ENCODE measurements around the gene LTBP2.
"Not testable (repeated sequence)": the region's sequence is repeated elsewhere in the genome, so short reads cannot be mapped to it uniquely, and the experiment has no call there.

Gene LTBP2

DNA sequence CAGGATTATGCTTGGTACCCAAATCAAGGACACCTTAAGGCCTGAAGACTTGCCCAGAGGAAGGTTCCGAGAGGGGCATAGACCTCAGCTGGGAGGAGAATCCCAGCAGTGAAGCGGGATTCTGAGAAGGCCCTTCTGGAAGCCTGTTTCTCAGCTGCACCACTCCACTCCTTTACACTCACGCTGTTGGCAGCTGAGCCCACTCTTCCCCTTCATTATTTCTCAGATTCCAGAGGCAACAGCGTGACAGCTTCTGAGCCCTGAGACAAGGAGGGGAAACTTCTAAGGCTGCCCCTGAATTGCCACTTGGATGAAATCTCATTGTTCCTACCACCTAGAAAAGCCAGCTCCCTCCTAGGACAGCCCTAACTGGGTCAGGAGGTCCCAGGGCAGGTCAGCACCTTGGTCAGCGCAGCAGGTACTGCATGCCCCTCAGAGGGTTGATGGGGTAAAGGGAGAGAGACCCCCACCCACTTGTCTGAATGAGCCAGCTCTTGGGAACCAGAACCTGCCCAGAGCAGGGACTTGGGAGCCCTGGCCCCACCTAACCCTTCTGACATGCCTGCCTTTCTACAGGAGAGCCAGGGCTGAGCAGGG lies 64.6 kb downstream of the LTBP2 start:
- no peak for DNase-seq

DNA sequence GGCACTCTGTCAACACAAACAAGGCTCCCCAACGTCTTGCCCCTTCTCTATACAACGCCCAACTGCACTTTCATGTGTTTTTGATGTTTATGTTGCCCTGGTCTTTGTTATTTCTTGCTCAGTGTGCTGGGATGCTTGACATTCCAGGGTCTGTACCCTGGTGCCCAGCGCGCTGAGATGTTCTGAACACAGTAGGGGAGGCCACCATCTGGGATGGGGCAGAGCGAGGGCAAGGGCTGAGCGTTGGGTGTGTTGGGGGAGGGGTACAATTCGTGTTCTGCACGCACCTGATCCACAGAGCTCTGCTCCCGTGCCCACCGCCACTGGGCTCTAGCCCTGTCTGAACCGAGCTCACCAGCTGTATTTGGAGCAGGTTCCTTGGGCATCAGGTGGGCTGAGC lies 65.6 kb downstream of the LTBP2 start:
- DNase-seq = no peak

DNA sequence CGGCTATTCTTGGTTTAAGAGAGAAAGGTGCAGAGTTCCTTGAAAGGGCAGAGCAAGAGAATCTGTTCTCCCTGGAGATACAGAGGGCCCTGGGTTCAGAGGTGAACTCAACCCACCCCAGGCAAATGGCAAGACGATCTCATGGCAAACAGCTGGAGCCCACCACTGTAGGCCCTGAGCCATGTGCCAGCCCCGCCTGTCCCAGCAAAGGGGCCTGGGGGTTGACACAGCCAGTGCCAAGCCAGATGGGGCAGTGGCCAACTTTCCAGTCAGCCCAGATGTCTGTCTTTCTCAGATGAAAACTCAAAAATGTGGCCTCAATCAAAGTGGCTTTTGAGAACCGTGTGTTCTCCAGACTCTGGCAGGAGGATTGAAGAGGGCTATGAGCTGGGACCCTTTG lies 66.7 kb downstream of the LTBP2 start:
- no peak for DNase-seq

DNA sequence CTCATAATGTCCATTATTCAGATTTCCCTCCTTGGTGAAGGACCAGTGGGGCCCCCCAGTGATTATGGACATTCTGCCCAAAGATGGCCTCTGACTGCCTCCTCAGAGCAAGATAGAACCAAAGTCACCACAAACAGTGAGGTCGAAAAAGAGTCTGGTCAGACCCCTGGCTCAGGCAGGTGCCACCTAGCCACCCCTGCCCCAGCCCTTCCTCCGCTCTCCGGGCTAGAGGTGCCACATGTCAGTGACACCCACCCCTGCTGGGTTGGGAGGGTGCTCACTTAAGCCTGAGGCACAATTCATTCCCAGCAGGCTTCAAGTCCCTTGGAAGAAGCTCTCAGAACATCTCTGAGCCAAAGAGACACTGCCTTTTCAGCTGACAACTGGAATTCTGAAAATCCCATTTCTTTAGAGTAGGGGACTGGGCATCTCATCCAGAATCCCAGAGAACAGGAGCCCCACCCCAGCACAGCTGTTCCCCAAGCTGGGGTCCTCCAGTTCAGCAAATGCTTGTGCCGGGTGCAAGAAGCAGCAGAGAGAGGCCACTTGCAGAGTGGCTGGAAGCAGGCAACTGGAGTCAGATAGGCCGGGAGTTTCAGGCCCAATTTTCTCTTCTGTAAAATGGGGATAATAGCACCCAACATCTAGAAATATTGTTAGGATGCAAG lies 68.1 kb downstream of the LTBP2 start:
- no peak for DNase-seq

DNA sequence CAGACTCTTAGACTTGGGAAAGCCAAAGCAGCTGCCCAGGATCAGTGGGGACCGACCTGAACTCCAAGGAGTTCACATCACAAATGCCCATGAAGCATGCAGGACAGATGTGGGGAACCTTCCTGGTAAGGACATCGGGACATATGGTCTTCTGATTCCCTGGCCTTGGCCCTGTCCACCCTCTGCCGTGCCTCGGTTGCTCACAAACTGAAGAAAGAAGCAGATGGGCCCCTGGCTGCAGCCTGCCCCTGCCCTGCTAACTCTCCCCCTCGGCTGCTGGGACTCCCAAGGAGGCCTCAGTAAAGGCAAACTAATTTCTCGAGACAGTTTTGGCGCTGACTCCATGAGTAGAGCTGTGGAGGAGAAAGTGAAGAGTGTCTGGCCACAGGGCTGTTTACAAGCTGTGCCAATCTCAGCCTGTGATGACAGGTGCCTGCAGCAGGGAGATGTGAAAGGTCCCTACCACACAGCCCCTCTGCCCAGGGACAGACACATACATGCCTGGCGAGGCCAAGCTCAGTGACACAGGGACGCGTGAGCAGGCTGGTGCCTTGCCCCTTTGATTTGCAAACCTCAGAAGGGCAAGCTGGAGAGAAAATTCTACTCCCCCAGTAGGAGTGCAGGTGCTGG lies 69.9 kb downstream of the LTBP2 start:
- DNase-seq = no peak

DNA sequence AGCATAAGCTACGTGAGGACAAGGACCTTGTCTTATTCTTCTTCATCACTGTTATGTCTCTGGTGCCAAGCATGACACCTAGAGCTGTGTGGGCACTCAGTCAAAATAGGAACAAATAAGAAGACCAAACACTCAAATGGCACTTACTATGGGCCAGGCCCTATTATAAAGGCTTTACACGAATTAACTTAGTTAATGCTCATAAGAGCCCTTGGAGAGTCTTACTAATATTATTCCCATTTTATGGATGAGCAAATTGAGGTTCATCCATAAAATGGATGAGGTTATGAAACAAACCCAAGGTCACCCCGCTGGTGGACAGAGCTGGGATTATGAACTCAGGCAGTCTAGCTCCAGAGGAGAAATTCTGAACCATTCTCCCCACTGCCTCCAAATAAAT lies 70.8 kb downstream of the LTBP2 start:
- no peak for DNase-seq

DNA sequence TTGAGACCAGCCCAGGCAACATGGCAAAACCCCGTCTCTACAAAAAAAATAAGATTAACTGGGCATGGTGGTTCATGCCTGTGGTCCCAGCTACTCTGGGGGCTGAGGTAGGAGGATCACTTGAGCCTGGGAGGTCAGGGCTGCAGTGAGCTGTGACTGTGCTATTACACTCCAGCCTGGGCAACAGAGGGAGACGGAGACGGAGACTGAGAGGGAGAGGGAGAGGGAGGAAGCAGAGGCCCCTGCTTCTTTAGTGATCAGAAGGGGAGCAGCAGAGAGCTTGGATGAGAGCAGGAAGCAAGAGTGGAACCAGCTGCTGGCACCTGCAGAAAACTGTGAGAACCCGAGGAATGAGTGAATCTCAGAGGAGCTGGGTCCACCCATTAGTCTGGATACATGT lies 72.5 kb downstream of the LTBP2 start:
- no peak for DNase-seq

DNA sequence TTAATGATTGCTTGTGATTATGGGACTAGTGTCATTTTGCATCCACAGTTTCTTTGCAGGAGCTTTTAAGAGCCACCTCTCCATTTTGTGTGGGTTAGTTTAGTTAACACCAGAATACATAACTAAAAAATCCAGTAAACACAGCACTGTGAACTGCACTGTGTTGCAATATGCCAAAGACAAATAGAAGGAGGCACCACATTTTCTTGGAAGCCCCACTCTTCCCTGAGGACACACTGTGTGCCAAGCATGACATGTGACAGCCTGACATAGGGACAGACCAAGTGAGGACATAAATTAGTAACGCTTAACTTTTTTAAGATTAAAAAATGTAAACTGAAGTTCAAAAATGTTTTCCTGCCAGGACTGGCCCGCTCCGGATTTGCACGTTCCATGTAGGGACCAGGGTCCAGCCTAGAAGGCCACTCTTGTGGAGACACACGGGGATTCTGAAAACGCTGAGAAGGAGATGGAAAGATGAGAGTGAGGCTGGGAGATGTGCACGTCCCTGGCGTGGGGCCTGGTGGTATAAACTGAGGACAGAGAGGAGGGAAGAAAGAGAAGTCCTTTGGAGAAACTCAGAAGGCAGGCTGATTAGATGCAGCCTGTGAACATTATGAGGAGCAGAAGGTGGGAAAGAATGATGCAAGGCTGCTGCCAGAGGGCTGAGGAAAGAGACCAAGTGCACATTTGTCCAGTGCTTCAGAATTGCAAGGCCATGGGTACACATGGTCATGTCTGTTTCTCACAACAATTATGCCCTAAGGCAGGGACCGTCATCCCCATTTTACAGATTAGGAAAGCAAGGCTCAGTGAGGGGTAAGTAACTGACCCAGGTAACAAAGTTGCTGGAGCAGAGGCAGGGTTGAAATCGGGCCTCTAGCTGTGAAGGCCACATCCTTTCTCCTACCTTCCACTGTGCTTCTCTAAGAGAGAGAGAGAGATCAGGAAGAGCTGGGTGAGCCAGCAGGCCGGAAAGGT lies 73.3 kb downstream of the LTBP2 start:
- DNase-seq = no peak

DNA sequence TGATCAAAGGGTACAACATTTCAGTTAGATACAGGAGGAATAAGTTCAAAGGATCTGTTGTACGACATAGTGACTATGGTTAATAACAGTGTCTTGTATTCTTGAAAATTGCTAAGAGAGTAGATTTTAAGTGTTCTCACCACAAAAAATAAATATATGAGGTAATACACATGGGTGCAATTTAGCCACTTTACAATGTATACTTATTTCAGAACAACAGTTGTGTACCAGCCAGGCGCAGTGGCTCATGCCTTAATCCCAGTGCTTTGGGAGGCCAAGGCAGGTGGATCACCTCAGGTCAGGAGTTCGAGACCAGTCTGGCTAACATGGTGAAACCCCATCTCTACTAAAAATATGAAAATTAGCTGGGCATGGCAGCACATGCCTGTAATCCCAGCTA lies 75.7 kb downstream of the LTBP2 start:
- not testable (repeated sequence) for DNase-seq

DNA sequence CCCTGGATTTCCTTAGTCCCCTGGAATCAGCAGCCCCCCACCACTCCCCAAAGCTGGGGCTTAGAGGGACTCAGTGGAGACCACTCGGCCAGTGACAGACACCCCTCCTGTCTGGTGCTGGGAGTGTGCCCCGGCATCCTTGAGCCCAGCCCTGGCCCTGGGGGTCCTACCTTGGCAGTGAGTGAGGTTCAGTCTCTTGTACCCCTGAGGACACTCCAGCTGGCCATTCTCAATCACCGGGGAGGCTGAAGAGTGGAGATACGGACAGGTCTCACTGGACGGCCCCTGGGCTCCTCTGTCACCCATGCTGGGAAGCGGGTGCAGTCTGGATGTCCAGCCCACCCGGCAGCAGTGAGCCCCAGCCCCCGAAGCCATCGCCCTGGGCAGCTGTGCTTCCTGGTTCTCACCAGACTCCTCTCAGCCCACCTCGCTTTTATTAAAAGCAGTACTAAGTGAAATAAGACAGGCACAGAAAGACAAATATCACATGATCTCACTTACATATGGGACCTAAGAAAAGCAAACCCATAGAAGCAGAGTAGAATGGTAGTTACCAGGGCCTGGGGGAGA lies 76.2 kb downstream of the LTBP2 start:
- no peak for DNase-seq

DNA sequence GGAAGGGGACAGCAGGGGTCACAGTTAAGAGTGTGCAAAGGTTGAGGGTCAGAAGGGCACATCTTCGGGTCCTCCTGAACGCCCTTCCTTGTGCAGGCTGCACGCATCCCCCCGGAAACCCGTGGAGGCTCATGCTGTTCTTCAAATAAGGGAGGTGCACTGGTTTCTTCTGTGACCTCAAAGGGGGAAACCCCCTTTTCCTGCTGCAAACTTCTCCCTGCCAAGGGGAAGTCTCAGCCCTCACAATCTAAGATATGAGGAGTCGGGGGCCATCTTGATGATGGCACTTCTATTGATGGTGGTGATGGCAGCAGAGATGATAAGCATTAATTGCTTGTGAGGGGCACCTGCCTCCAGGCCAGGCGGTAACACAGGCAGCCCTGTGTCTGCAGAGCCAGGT lies 78.5 kb downstream of the LTBP2 start:
- no peak for DNase-seq

DNA sequence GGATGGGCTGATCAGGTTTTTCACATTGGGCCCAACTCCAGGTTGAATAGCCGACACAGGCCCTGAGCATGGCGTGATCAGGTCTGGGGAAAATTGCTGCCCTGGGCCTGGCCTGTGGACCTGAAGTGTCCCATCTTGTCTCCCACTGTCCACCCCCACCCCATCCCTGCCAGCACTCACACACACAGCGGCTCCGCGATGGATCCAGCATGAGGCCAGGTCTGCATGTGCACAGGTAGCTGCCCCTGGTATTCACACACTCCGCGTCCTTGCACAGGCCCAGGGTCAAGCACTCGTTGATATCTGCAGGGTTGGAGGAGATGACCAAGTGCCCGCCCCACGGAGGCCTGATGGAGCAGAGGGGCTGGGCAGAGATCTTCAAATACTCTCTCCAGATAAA lies 79.8 kb downstream of the LTBP2 start:
- no peak for DNase-seq

DNA sequence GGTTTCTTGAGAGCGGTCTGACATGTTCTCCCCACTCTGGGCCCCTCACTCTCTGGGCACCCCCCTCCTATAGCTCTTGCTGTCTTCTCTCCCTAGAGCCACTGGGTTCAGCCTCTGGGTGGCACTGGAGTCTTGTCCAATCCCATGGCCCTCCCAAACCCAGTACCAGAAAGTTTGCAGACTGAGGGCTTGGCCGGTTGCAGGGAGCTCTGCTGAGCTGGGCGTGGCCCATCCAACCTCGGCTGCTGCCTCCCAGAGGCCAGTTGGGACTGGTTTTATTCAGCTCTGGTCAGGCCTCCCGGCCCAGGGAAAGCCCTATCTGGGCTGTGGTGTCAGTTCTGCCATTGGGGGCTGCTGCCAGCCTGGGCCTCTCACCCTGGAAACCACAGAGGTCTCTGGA lies 80.6 kb downstream of the LTBP2 start:
- DNase-seq = no peak

DNA sequence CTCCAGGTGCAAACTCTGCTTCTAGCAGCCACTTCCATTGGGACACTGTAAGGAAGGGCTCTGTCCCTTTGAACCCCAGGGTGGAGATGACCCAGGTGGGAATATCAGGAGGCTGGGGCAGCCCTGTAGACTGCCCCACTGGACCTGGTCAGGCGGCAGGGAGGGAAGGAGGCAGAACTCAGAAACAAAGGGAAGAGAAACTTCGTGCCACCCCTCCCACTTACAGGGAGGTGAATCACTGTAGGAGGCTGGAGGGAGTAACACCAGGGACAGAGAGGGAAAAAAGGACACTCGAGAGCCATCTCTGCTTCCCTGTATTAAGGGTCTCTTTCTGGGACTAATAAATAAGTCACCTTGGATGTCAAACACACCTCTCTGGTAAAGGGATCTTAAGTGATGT lies 81.0 kb downstream of the LTBP2 start:
- no peak for DNase-seq

DNA sequence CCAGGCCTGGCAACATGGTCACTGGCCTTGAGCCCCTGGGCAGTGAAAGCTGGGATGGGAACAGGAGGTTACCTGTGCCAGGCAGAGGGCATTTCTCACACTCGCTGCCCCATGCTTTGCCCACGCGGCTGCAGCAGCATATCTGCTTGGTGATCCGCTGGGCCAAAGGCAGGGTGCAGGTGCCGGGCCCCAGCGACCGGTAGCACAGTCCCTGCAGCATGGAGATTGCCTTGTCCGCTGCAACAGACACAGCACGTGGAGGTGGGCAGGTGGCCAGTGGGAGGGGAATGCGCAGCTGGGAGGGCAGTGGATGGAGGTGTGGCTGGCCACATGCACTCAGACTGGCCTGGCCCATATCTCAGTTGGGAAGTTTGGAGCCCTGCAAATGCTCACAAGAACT lies 83.2 kb downstream of the LTBP2 start:
- DNase-seq = no peak

DNA sequence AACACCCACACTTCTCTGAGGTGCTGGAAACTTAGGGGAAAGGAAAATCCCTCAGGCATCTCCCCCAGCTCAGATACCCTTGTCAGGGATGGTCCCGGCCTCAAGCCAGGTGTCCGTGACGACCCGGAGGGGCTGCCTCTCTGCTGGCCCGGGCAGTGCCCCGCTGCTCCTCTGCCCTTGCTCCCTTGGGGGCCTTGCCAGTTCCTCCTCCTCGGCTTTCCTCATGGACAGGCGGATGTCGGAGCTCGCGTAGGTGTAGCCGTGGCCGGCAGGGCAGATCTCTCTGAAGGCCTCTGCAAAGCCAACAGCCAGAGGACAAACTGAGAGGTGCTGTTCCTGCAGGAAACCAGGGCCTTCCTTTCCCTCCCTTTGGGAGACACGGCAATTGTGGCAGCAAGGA lies 83.6 kb downstream of the LTBP2 start:
- DNase-seq = no peak

DNA sequence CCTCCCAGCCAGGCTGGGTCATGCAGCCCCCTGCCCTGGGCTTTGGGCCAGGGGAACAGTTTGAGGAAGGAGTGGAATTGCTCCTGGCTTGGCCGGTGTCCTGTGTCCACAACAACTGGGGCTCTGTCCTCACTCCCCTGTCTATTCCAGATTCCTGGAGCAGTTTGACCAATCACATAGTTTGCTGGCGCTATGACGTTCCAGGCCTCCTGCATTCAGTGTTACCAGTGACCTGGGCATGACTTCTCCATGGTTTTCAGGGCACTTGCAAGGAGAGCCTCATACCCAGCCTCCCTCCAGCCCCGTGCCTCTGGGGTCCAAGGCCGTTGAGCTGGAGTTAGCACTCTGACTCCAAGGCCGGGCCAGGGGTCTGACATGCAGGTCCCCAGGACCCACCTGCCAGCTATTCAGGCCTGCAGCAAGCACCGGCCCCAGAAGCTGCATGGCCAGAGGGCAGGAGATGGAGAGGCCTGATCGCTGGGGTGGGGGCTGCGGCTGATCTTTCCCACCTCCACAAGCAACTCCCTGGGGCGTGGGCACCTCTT lies 84.2 kb downstream of the LTBP2 start:
- DNase-seq = no peak

DNA sequence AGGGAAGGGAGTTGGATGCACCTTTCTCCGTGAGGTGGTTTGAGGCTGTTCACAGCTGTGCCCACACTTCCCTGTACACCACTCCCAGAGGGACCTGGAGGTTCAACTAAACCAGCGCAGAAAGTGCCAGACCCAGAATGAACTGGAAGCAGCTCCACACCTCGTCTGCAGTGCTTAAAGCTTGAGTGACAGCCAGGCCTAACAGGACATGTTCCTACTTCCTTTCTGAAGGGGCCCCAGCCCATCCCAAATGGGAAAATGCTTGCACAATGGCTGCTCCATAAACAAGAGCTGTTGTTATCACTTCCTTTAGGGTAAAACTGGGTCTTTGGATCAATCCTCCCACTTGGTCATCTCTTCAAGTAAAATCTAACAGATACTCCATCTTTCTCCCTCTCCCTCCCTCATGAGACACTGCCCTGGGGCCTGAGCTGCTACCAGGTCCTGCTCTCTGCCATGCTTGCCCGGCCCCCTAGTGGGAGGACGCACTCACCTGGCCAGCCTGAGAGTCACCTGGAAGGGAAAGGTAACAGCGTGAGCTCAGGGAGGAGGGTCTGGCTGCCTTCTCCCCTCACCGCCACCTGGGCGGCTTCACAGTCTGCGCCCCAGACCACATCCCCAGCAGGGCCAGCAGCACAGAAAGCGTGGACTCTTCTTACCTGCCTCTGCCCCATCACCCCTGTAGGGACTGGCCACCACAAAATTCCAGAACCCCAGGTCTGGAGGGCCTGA lies 85.0 kb downstream of the LTBP2 start:
- no peak for DNase-seq

DNA sequence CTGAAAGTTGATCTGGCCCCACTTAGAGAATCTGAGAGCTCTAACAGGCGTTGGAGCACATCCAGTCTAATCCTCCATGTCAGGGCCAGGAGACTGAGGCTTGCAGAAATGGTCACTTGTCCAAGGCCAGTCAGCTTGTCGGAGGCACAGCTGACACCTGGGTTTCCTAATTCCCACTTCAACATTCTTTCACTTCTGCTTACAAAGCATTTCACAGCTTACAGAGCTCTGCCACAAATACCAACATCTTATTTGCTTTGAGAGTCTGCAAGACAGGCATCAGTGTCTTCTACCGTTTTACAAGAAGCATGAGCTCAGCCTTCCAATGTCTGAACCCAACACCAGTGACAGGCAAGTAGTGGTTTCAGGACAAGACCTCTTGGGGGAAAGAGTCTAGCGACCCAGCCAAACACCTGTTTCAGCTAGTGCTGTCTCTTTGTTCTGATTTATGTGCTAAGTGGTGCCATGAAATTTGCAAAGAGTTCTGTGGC lies 86.6 kb downstream of the LTBP2 start:
- DNase-seq = no peak

DNA sequence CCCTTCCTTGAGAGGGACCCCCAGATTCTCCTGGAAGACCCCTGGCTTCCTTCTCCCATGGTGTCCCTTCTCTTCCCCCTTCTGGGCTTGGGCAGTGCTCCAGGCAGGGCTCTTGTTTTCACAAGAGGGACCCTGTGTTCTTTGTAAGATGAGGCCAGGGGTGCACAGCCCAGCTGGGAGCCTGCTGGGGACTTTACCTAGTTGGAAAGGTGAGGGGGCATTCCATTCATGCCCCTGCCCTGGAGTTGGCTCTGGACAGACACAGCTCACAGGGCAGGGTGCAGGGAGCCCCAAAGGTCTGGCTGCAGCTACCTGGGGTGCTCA lies 87.3 kb downstream of the LTBP2 start:
- DNase-seq = no peak

DNA sequence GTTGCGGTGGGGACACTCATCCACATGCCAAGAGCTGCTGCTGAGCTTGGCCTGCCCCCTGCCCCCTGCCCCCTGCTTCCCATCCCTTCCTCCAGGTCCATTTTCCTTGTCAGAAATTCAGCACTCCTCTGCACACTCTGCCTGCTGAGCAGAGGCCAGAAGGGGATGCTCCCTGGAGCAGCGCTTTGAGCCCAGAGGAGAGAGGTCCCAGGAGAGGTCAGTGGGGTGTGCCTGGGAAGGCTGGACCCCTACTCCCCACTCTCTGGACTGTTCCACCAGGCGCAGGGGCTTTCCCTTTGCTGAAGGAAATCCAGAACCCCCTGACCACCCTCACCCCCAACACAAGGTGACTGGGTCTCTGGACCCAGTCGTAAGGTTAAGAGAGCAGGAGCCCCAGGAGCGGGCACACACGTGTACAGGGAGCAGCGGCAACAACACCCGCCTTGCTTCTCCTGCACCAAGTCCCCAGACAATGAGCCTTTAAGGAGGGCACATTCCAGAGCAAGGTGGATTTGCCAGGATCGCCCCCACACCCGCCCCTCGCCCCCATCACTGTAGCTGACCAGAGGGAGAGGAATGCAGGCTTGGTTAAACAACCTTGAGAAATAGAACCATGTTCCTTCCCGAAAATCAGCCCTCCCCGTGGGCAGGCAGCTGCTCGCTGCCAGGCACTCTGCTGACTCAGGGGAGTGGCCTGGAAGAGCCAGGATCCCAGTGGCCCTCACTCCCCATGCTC lies 87.8 kb downstream of the LTBP2 start:
- no peak for DNase-seq
